Measurements from ENCODE around the gene INTS3. TPM values are rescaled to one million over a fixed set of nuclear protein-coding genes. Genes with fewer than 3 reads are reported as not detected.
"Not testable (repeated sequence)": the region's sequence is repeated elsewhere in the genome, so short reads cannot be mapped to it uniquely, and the experiment has no call there.

Gene INTS3
- total RNA-seq, 1 experiment from 2014 or later, result 39.0 TPM

- no peak for TF ChIP-seq CTCF (IDR thresholded peaks at IDR 0.05; ENCODE audit: insufficient read depth in 1 of 2, low read depth in 1 of 2, low read length in 1 of 2, severe bottlenecking in 1 of 2, unreplicated experiment in 1 of 2)
- no peaks in the 10 kb centered on the region for H3K9me3 Mint-ChIP-seq (ENCODE audit: unreplicated experiment)
- no peak overlapping the region for H3K4me3 ChIP-seq (ENCODE audit: low read depth, low read length)
- DNase-seq, result no peak
- H3K27me3 Mint-ChIP-seq (ENCODE audit: insufficient read depth, unreplicated experiment), result no peaks in the 10 kb centered on the region
- intact Hi-C loops (cut with micrococcal nuclease; ENCODE audit: unreplicated experiment), result no loop called here
- H3K36me3 ChIP-seq (ENCODE audit: control insufficient read depth, insufficient read depth, low read length), result no peaks in the 10 kb centered on the region; the same call in none of the 2 replicates
- POLR2A ChIA-PET, result no interaction called here
- peaks cover 9% of the 10 kb centered on the region for H3K4me1 ChIP-seq
- BruUV-seq (replicated peaks), result no TSS peak
- H3K9me3 ChIP-seq, result no peaks in the 10 kb centered on the region
- H3K27ac Mint-ChIP-seq (ENCODE audit: unreplicated experiment), result peak overlapping the region; percentile 58
- no peak overlapping the region for H3K4me3 Mint-ChIP-seq (ENCODE audit: unreplicated experiment)
- H3K4me1 Mint-ChIP-seq (ENCODE audit: low read depth, unreplicated experiment), result peaks cover 16% of the 10 kb centered on the region
- H3K36me3 Mint-ChIP-seq (ENCODE audit: insufficient read depth, unreplicated experiment), result peaks cover 47% of the 10 kb centered on the region
- CTCF ChIA-PET, result no interaction called here
- H3K27me3 ChIP-seq (replicated peaks; ENCODE audit: control insufficient read depth, insufficient read depth, low read length), result no peaks in the 10 kb centered on the region
Measured at GRCh38 chr1:153763365-153764225, 35.7 kb downstream of the INTS3 start.

GRCh38 chr1:153764310-153764709 lies 36.5 kb downstream of the INTS3 start:
- POLR2A ChIA-PET, result no interaction called here
- peaks cover 1% of the 10 kb centered on the region for H3K36me3 ChIP-seq (ENCODE audit: control insufficient read depth, insufficient read depth, low read length)
- peaks cover 47% of the 10 kb centered on the region for H3K36me3 Mint-ChIP-seq (ENCODE audit: insufficient read depth, unreplicated experiment)

DNA sequence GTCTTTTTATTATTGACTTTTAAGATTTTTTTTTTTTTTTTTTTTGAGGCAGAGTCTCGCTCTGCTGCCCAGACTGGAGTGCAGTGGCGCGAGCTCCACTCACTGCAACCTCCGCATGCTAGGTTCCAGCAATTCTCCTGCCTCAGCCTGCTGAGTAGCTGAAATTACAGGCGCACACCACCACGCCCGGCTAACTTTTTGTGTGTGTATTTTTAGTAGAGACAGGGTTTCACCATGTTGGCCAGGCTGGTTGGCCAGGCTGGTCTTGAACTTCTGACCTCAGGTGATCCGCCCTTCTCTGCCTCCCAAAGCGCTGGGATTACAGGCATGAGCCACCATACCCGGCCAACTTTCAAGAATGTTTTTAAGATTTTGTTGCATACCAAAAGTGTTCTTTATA lies 38.8 kb downstream of the INTS3 start:
- CTCF ChIA-PET, result interaction anchor here (0.8 kb wide), 1 partner anchor 39 kb away, joined by 3 read pairs; the partner anchor contains the start of gene INTS3

More at GRCh38 chr1:153764310-153764709, 36.5 kb downstream of the INTS3 start:
- Mint-ChIP-seq H3K27ac (ENCODE audit: unreplicated experiment) (no peak overlapping the region), H3K4me3 (ENCODE audit: unreplicated experiment) (no peak overlapping the region), H3K27me3 (ENCODE audit: insufficient read depth, unreplicated experiment) (no peaks in the 10 kb centered on the region), H3K9me3 (ENCODE audit: unreplicated experiment) (no peaks in the 10 kb centered on the region), H3K4me1 (ENCODE audit: low read depth, unreplicated experiment) (peaks cover 23% of the 10 kb centered on the region)
- BruUV-seq (replicated peaks), result no TSS peak
- Histone ChIP-seq H3K9me3 (no peaks in the 10 kb centered on the region), H3K4me3 (ENCODE audit: low read depth, low read length) (no peak overlapping the region), H3K27me3 (replicated peaks; ENCODE audit: control insufficient read depth, insufficient read depth, low read length) (no peaks in the 10 kb centered on the region), H3K4me1 (peaks cover 16% of the 10 kb centered on the region)
- DNase-seq, result no peak
- no peak for TF ChIP-seq CTCF (IDR thresholded peaks at IDR 0.05; ENCODE audit: insufficient read depth in 1 of 2, low read depth in 1 of 2, low read length in 1 of 2, severe bottlenecking in 1 of 2, unreplicated experiment in 1 of 2)
- intact Hi-C loops (cut with micrococcal nuclease; ENCODE audit: unreplicated experiment), result no loop called here
- CTCF ChIA-PET, result no interaction called here

More for the DNA sequence above, 38.8 kb downstream of the INTS3 start:
- H3K9me3 Mint-ChIP-seq (ENCODE audit: unreplicated experiment); H3K27me3 Mint-ChIP-seq (ENCODE audit: insufficient read depth, unreplicated experiment); DNase-seq; H3K9me3 ChIP-seq; H3K4me3 ChIP-seq (ENCODE audit: low read depth, low read length); H3K4me3 Mint-ChIP-seq (ENCODE audit: unreplicated experiment); BruUV-seq (replicated peaks); H3K27me3 ChIP-seq (replicated peaks; ENCODE audit: control insufficient read depth, insufficient read depth, low read length); H3K27ac Mint-ChIP-seq (ENCODE audit: unreplicated experiment); H3K36me3 ChIP-seq (ENCODE audit: control insufficient read depth, insufficient read depth, low read length); intact Hi-C loops (cut with micrococcal nuclease; ENCODE audit: unreplicated experiment): not testable (repeated sequence)
- POLR2A ChIA-PET, result interaction anchor here (0.6 to 0.7 kb wide), 2 partner anchors 132 to 180 kb away, joined by 6 to 8 read pairs; partner anchors contain the start of gene DENND4B
- peaks cover 19% of the 10 kb centered on the region for H3K4me1 ChIP-seq
- Mint-ChIP-seq H3K4me1 (ENCODE audit: low read depth, unreplicated experiment) (peaks cover 32% of the 10 kb centered on the region), H3K36me3 (ENCODE audit: insufficient read depth, unreplicated experiment) (peaks cover 40% of the 10 kb centered on the region)
